HG02970 (cell line): Measurements from ENCODE around the gene TTC28.
"Not testable (repeated sequence)": the region's sequence is repeated elsewhere in the genome, so short reads cannot be mapped to it uniquely, and the experiment has no call there.

Experiments
- ATAC-seq: cut with Tn5 transposase; IDR thresholded peaks from one replicate; pipeline ENCODE4 v1.9.1; 2021; ENCODE audit warnings: mild to moderate bottlenecking, moderate library complexity, moderate number of reproducible peaks; ENCODE audit not compliant: unreplicated experiment, low FRiP score

The TTC28 gene

GRCh38 chr22:28379951-28380350, 299.7 kb downstream of the TTC28 start:
- no peak for ATAC-seq

GRCh38 chr22:28379075-28379779, 300.4 kb downstream of the TTC28 start:
- ATAC-seq, result no peak

DNA sequence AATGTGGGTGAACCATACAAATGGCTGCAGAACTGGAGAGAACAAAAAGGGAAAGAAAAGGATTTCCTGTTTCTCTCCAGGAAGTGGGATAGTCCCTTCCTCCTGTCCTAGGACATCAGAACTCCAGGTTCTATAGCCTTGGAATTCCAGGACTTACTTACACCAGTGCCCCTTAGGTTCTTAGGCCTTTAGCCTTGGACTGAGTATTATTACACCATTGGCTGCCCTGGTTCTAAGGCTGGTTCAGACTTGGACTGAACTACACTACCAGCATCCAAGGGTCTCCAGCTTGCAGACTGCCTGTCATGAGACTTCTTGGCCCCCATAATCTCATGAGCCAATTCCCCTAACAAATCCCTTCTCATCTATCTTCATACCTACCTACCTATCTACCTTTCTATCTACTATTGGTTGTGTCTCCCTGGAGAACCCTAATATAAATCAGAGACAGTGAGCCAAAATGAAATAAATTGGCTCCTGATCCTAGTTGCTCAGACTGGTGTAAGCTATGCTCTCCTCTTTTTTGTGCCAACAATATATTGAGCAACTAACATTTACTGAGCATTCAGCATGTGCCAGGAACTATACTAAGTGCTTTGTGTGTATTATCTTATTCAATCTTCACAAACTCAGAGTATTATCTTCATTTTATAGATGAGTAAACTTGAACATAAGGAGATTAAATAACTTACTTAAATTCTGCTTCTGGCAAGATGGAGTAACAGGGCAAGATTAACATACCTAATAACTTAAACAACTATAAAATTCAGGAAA, 303.7 kb downstream of the TTC28 start:
- ATAC-seq, result no peak

- no peak for ATAC-seq
Observed at GRCh38 chr22:28373831-28374230, 305.8 kb downstream of the TTC28 start.

DNA sequence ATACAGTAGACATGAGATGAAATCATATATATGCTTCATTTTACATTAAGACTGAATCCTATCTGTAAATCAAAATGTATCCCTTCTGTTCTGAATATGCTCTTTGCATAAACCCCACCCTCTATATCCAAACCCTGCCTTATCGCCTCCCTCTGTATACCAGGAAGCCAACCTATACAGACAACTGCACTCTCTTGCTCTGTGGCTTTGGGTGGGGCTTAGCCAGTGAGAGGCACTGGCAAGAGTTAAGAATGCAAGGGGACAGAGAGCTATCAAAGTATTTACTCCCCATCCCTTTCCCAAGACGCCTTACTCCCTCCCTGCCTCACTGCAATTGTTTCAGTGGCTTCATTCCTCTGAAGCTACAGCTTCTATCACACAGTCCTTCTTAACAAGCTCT, 309.8 kb downstream of the TTC28 start:
- ATAC-seq, result no peak

- no peak for ATAC-seq
Observed at GRCh38 chr22:28366856-28367255, 312.8 kb downstream of the TTC28 start.

DNA sequence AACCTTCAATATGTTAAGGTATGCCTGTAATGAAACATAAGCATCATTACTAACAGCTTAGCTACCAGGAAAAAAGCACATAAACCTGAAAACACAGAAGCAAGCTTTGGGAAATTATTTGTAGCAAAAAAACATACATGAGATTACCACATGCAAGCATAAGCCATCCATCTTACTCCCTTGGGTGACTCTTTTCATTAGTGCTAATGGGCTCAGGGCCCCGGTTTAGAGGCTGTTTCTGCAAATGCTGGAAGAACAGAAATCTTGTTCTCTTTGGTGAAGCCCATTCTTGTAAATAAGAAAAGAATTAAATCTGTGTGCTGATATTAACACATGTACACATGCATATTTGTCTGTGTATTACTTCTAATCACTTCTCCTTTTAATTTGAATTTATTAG, 314.3 kb downstream of the TTC28 start:
- ATAC-seq, result no peak

DNA sequence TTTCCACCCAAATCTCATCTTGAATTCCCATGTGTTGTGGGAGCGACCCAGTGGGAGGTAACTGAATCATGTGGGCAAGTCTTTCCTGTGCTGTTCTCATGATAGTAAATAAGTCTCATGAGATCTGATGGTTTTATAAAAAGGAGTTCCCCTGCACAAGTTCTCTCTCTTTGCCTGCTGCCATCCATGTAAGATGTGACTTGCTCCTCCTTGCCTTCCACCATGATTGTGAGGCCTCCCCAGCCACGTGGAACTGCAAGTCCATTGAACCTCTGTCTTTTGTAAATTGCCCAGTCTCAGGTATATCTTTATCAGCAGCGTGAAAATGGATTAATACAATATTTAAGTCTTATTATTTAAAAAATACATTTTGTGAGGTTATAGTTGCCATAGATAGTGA, 315.5 kb downstream of the TTC28 start:
- not testable (repeated sequence) for ATAC-seq

- ATAC-seq, result no peak
Observed at GRCh38 chr22:28360939-28361338, 318.7 kb downstream of the TTC28 start.

DNA sequence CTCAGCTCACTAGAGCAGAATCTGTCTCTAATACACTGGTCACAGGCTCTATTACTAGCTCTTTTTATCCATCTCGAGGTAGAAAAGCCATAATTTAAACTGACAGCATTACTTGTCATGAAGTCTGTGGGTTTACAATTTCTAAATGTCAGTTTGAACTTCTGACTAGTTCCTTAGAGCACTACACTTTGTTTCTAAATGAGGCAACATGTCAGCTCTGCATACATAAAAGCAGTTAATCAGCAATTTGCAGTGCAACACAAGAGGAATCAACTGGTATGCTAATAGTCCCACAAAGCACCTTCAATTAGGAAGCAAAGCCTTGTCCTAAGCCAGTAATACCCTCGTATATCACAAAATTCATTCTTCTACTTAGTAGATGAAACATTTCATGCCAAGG, 321.3 kb downstream of the TTC28 start:
- no peak for ATAC-seq

DNA sequence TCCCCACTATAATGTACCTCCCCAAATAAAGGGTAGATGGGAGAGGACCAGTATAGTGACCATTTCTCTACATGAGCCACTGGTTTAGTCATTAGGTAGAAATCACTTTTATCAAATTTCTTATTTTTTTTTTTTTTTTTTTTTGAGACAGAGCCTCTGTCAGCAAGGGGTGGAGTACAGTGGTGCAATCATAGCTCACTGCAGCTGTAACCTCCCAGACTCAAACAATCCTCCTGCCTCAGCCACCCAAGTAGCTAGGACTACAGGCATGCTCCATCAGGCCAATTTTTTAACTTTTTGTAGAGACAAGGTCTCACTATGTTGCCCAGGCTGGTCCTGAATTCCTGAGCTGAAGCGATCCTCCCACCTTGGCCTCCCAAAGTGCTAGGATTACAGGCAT, 322.4 kb downstream of the TTC28 start:
- ATAC-seq, result no peak

- no peak for ATAC-seq
Observed at GRCh38 chr22:28351476-28351875, 328.2 kb downstream of the TTC28 start.

- ATAC-seq, result no peak
Observed at GRCh38 chr22:28348613-28349609, 330.7 kb downstream of the TTC28 start.

GRCh38 chr22:28346308-28346707, 333.3 kb downstream of the TTC28 start:
- ATAC-seq, result no peak

DNA sequence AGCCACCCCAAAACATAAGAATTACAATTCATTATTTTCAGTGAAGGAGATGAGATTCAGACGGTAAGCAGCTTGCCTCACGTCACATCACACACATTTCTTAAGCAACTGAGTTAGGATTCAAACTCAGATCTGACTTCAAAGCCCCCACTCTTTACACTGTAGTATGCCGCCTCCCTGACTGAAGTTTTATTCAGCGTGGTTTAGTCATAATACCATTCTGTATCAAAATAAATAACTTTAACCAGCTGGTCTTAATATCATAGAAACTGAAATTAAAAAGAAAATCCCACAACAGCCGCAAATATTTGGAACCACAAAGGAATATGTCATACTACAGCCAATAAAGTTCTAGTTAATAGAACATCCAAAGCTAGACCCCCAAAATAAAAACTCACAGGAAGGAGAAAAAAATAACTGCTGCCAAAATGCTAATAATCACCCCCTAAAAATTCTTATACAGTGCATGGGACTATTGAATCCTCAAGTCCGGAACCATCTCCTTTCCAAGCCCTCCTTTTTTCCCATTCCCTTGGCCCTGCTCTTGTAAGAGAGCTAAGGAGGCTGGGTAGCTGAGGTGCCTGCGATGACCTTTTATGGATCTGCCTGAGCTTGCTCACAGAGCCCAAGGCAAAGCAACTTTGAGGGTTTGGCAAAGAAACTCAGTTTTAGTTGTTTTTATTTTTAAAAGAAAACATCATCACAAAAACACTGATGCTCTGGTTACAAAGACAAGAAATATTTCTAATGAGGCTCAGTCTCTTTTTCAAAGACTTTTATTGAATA, 334.5 kb downstream of the TTC28 start:
- no peak for ATAC-seq

DNA sequence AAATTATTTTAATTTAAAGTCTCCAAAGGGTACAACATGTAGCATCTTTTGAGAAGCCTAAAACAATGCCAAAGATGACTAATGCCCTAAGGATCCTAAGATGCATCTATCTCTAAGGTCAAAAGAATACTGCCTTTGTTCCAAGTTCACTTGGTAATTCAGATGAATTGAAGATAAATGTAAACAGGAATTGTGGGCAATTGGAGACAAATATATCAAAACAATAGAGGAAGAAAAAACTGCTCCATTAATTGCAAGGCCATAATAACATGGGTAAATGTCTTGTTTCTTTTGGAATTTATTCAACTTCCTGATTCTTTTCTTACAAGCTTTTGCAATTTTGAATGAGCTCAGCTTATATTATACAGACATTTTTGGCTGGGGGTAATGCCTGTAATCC, 338.6 kb downstream of the TTC28 start:
- no peak for ATAC-seq

GRCh38 chr22:28333088-28333487, 346.6 kb downstream of the TTC28 start:
- no peak for ATAC-seq

DNA sequence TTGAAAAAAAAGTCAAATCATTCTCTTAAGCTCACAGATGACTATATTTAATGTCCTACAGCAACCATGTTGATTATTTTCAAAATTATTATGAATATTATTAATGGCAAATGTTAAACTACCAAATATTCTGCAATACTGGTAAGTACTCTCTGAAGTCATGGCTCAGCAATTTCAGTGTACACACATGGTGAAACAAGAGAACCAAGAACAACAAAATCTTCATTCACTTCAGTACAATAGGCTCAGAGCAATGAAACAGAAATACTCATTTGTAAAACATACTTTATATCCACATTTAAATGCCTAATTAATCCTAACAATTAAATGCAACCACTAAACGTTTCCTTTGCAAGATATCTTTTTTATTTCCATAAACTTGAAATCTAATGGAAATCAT, 347.2 kb downstream of the TTC28 start:
- no peak for ATAC-seq

DNA sequence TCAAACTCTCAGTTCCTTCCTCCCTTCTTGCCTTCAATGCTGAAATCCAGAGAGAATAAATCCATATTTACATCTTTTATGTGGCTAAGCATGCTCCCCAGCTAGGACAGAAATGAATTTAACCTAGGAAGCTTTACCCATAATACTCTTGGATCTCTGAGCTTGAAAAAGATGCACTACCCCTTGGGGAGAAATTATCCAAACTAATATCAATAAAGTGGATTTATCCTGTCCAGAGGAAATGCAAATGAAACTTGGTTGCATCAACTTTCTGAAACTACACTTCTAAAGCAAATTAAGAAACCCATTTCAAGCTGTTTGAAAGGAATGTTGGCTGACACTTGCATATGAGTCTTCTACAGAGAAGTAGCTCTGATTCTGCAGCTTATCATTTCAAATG, 347.9 kb downstream of the TTC28 start:
- ATAC-seq, result no peak
